GM23338 (cell line): Measurements from ENCODE around the gene EGF. TPM values are rescaled to one million over a fixed set of nuclear protein-coding genes. Genes with fewer than 3 reads are reported as not detected.

ENCODE experiments used
- ATAC-seq: fragments of 200-7000 bp; cut with Tn5 transposase; 3 replicates; pipeline ENCODE4 v1.9.1; 2020
- DNase-seq: peaks from one replicate; pipeline ENCODE4 v3.0.0-alpha.2; 2015; ENCODE audit warnings: low spot score
- H2AFZ ChIP-seq: fragments of 200-600 bp; sonication (generic); 2 replicates; pipeline ENCODE4 v1.8.0; 2016; ENCODE audit warnings: antibody characterized with exemption, mild to moderate bottlenecking, moderate library complexity
- H3F3A ChIP-seq: fragments of 200-600 bp; sonication (generic); replicated peaks from 2 replicates; pipeline ENCODE4 v1.8.0; 2017; ENCODE audit warnings: antibody characterized with exemption, mixed run types, low read depth
- H3K27ac ChIP-seq: fragments of 200-600 bp; sonication (generic); 2 replicates; pipeline ENCODE4 v1.6.1; 2016; ENCODE audit warnings: low read depth
- H3K27me3 ChIP-seq: fragments of 200-600 bp; sonication (generic); 2 replicates; pipeline ENCODE4 v1.8.0; 2016; ENCODE audit warnings: mild to moderate bottlenecking, mixed run types, moderate library complexity; ENCODE audit not compliant: insufficient read depth
- H3K36me3 ChIP-seq: fragments of 200-600 bp; sonication (generic); 2 replicates; pipeline ENCODE4 v1.8.0; 2016; ENCODE audit warnings: mild to moderate bottlenecking; ENCODE audit not compliant: insufficient read depth
- H3K4me1 ChIP-seq: fragments of 200-600 bp; sonication (generic); 2 replicates; pipeline ENCODE4 v1.8.0; 2016; ENCODE audit warnings: mild to moderate bottlenecking, moderate library complexity; ENCODE audit not compliant: insufficient read depth
- H3K4me2 ChIP-seq: fragments of 200-600 bp; sonication (generic); 2 replicates; pipeline ENCODE4 v1.7.1; 2017; ENCODE audit warnings: mixed run types
- H3K4me3 ChIP-seq: fragments of 200-600 bp; sonication (generic); 2 replicates; pipeline ENCODE4 v1.6.1; 2016; ENCODE audit warnings: mixed run types
- H3K79me2 ChIP-seq: fragments of 200-600 bp; sonication (generic); replicated peaks from 2 replicates; pipeline ENCODE4 v1.8.0; 2017; ENCODE audit warnings: mild to moderate bottlenecking; ENCODE audit not compliant: insufficient read depth
- H3K9me2 ChIP-seq: fragments of 200-600 bp; sonication (generic); 2 replicates; pipeline ENCODE4 v1.8.0; 2017; ENCODE audit not compliant: insufficient read depth
- H4K20me1 ChIP-seq: fragments of 200-600 bp; sonication (generic); replicated peaks from 2 replicates; pipeline ENCODE4 v1.8.0; 2017; ENCODE audit warnings: mild to moderate bottlenecking; ENCODE audit not compliant: insufficient read depth
- H3K27ac Mint-ChIP-seq: 2 replicates; pipeline ENCODE4 v1.8.0; 2020; ENCODE audit warnings: inconsistent platforms, mild to moderate bottlenecking, moderate library complexity, mixed read lengths
- H3K27me3 Mint-ChIP-seq: 3 replicates; pipeline ENCODE4 v1.8.0; 2022; ENCODE audit warnings: low read depth, mild to moderate bottlenecking, moderate library complexity, mixed read lengths, inconsistent platforms; ENCODE audit not compliant: insufficient read depth, poor library complexity
- H3K36me3 Mint-ChIP-seq: 3 replicates; pipeline ENCODE4 v1.8.0; 2021; ENCODE audit warnings: low read depth, mild to moderate bottlenecking, inconsistent platforms, moderate library complexity, mixed read lengths
- H3K4me1 Mint-ChIP-seq: 3 replicates; pipeline ENCODE4 v1.8.0; 2020; ENCODE audit warnings: mild to moderate bottlenecking, inconsistent platforms, mixed read lengths
- H3K4me3 Mint-ChIP-seq: 3 replicates; pipeline ENCODE4 v1.8.0; 2021; ENCODE audit warnings: moderate library complexity, mild to moderate bottlenecking, inconsistent platforms, mixed read lengths
- H3K9me3 Mint-ChIP-seq: 3 replicates; pipeline ENCODE4 v1.8.0; 2020; ENCODE audit warnings: moderate library complexity, mild to moderate bottlenecking, inconsistent platforms, mixed read lengths
- EZH2phosphoT487 ChIP-seq: fragments of 200-600 bp; sonication (generic); IDR thresholded peaks from one replicate; pipeline ENCODE4 v1.8.1; 2018; ENCODE audit warnings: antibody characterized with exemption; ENCODE audit not compliant: unreplicated experiment
- JUNB ChIP-seq: IDR thresholded peaks from one replicate; pipeline ENCODE4 v1.6.1; 2016; ENCODE audit warnings: antibody characterized with exemption; ENCODE audit not compliant: unreplicated experiment
- NANOG ChIP-seq: IDR thresholded peaks from 2 replicates; pipeline ENCODE4 v1.6.1; 2016; ENCODE audit warnings: antibody characterized with exemption, borderline replicate concordance
- POLR2AphosphoS5 ChIP-seq: IDR thresholded peaks from 2 replicates; pipeline ENCODE4 v1.6.1; 2016; ENCODE audit warnings: antibody characterized with exemption, low read depth
- STAT1 ChIP-seq: IDR thresholded peaks from one replicate; pipeline ENCODE4 v1.6.1; 2016; ENCODE audit warnings: antibody characterized with exemption; ENCODE audit not compliant: unreplicated experiment
- ZNF331 ChIP-seq: fragments of 250-450 bp; sonication (Bioruptor Pico); IDR thresholded peaks from 2 replicates; pipeline ENCODE4 v1.5.0; 2020; ENCODE audit warnings: low read depth, mild to moderate bottlenecking, moderate library complexity
- polyA plus RNA-seq: library from polyadenylated mRNA; unstranded; fragments of >200 nt; fragmentation: Nextera tagmentation; extraction: Ambion mirVana; gene quantifications from 2 replicates; pipeline ENCODE4 v1.2.1, GENCODE V29; 2016
- total RNA-seq: library from RNA; depleted of rRNA; stranded (reverse); fragments of >200 nt; shearing (Covaris generic); gene quantifications from 2 replicates; pipeline ENCODE4 v1.2.3, GENCODE V29; 2014
- TF ChIP-seq, protein P1 (sequence below): IDR thresholded peaks from one replicate; pipeline ENCODE4 v1.6.1; 2018; ENCODE audit warnings: antibody characterized with exemption; ENCODE audit not compliant: unreplicated experiment
- TF ChIP-seq, protein P2 (sequence below): IDR thresholded peaks from 2 replicates; pipeline ENCODE4 v1.6.1; 2016; ENCODE audit warnings: antibody characterized with exemption
- TF ChIP-seq, protein P3 (sequence below): fragments of 250-450 bp; sonication (Bioruptor Pico); IDR thresholded peaks from 2 replicates; pipeline ENCODE4 v1.5.0; 2020; ENCODE audit warnings: mild to moderate bottlenecking, moderate library complexity

EGF gene
- total and polyA plus RNA-seq, 2 experiments from 2014 or later, result 1.4 to 3.0 TPM

DNA sequence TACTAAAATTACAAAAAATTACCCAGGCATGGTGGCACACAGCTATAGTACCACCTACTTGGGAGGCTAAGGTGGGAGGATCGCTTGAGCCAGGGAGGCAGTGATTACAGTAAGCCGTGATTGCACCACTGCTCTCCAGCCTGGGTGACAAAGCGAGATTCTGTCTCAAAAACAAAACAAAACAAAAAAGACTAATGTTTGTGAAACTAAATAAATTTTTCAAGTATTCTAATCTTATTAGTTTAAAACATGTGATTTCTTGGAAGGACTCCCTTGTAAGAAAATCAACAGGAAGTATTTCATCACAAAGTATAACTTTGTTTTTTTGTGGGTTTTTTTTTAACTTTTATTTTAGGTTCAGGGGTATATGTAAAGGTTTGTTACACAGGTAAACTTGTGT lies 89.6 kb downstream of the EGF start (continued):
- TF ChIP-seq EZH2phosphoT487 (no peak), NANOG (no peak), JUNB (no peak), STAT1 (no peak)
- TF ChIP-seq, protein P1, sequence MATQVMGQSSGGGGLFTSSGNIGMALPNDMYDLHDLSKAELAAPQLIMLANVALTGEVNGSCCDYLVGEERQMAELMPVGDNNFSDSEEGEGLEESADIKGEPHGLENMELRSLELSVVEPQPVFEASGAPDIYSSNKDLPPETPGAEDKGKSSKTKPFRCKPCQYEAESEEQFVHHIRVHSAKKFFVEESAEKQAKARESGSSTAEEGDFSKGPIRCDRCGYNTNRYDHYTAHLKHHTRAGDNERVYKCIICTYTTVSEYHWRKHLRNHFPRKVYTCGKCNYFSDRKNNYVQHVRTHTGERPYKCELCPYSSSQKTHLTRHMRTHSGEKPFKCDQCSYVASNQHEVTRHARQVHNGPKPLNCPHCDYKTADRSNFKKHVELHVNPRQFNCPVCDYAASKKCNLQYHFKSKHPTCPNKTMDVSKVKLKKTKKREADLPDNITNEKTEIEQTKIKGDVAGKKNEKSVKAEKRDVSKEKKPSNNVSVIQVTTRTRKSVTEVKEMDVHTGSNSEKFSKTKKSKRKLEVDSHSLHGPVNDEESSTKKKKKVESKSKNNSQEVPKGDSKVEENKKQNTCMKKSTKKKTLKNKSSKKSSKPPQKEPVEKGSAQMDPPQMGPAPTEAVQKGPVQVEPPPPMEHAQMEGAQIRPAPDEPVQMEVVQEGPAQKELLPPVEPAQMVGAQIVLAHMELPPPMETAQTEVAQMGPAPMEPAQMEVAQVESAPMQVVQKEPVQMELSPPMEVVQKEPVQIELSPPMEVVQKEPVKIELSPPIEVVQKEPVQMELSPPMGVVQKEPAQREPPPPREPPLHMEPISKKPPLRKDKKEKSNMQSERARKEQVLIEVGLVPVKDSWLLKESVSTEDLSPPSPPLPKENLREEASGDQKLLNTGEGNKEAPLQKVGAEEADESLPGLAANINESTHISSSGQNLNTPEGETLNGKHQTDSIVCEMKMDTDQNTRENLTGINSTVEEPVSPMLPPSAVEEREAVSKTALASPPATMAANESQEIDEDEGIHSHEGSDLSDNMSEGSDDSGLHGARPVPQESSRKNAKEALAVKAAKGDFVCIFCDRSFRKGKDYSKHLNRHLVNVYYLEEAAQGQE, result no peak

- no peak overlapping the region for H3K4me3 ChIP-seq
- H3F3A ChIP-seq, result no peaks in the 10 kb centered on the region
- no peak for DNase-seq
- H4K20me1 ChIP-seq, result no peaks in the 10 kb centered on the region
- Mint-ChIP-seq H3K4me1 (no peaks in the 10 kb centered on the region; the same call in 2 of the 3 replicates), H3K36me3 (no peaks in the 10 kb centered on the region), H3K27me3 (no peaks in the 10 kb centered on the region), H3K9me3 (no peaks in the 10 kb centered on the region), H3K4me3 (no peak overlapping the region), H3K27ac (no peak overlapping the region)
- H3K27me3 ChIP-seq, result no peaks in the 10 kb centered on the region
- no peak overlapping the region for H3K27ac ChIP-seq
- H3K4me2 ChIP-seq, result no peak overlapping the region
- H2AFZ ChIP-seq, result no peak overlapping the region
- H3K36me3 ChIP-seq, result no peaks in the 10 kb centered on the region
- H3K9me2 ChIP-seq, result no peaks in the 10 kb centered on the region
- ATAC-seq, result no peak
- no peaks in the 10 kb centered on the region for H3K4me1 ChIP-seq
- H3K79me2 ChIP-seq, result no peaks in the 10 kb centered on the region
- TF ChIP-seq POLR2AphosphoS5, result no peak
- TF ChIP-seq, protein P1, result no peak
- no peak for TF ChIP-seq NANOG
- no peak for TF ChIP-seq ZNF331
- TF ChIP-seq EZH2phosphoT487, result no peak
- TF ChIP-seq, protein P2, sequence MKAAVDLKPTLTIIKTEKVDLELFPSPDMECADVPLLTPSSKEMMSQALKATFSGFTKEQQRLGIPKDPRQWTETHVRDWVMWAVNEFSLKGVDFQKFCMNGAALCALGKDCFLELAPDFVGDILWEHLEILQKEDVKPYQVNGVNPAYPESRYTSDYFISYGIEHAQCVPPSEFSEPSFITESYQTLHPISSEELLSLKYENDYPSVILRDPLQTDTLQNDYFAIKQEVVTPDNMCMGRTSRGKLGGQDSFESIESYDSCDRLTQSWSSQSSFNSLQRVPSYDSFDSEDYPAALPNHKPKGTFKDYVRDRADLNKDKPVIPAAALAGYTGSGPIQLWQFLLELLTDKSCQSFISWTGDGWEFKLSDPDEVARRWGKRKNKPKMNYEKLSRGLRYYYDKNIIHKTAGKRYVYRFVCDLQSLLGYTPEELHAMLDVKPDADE, result no peak
- TF ChIP-seq, protein P3, sequence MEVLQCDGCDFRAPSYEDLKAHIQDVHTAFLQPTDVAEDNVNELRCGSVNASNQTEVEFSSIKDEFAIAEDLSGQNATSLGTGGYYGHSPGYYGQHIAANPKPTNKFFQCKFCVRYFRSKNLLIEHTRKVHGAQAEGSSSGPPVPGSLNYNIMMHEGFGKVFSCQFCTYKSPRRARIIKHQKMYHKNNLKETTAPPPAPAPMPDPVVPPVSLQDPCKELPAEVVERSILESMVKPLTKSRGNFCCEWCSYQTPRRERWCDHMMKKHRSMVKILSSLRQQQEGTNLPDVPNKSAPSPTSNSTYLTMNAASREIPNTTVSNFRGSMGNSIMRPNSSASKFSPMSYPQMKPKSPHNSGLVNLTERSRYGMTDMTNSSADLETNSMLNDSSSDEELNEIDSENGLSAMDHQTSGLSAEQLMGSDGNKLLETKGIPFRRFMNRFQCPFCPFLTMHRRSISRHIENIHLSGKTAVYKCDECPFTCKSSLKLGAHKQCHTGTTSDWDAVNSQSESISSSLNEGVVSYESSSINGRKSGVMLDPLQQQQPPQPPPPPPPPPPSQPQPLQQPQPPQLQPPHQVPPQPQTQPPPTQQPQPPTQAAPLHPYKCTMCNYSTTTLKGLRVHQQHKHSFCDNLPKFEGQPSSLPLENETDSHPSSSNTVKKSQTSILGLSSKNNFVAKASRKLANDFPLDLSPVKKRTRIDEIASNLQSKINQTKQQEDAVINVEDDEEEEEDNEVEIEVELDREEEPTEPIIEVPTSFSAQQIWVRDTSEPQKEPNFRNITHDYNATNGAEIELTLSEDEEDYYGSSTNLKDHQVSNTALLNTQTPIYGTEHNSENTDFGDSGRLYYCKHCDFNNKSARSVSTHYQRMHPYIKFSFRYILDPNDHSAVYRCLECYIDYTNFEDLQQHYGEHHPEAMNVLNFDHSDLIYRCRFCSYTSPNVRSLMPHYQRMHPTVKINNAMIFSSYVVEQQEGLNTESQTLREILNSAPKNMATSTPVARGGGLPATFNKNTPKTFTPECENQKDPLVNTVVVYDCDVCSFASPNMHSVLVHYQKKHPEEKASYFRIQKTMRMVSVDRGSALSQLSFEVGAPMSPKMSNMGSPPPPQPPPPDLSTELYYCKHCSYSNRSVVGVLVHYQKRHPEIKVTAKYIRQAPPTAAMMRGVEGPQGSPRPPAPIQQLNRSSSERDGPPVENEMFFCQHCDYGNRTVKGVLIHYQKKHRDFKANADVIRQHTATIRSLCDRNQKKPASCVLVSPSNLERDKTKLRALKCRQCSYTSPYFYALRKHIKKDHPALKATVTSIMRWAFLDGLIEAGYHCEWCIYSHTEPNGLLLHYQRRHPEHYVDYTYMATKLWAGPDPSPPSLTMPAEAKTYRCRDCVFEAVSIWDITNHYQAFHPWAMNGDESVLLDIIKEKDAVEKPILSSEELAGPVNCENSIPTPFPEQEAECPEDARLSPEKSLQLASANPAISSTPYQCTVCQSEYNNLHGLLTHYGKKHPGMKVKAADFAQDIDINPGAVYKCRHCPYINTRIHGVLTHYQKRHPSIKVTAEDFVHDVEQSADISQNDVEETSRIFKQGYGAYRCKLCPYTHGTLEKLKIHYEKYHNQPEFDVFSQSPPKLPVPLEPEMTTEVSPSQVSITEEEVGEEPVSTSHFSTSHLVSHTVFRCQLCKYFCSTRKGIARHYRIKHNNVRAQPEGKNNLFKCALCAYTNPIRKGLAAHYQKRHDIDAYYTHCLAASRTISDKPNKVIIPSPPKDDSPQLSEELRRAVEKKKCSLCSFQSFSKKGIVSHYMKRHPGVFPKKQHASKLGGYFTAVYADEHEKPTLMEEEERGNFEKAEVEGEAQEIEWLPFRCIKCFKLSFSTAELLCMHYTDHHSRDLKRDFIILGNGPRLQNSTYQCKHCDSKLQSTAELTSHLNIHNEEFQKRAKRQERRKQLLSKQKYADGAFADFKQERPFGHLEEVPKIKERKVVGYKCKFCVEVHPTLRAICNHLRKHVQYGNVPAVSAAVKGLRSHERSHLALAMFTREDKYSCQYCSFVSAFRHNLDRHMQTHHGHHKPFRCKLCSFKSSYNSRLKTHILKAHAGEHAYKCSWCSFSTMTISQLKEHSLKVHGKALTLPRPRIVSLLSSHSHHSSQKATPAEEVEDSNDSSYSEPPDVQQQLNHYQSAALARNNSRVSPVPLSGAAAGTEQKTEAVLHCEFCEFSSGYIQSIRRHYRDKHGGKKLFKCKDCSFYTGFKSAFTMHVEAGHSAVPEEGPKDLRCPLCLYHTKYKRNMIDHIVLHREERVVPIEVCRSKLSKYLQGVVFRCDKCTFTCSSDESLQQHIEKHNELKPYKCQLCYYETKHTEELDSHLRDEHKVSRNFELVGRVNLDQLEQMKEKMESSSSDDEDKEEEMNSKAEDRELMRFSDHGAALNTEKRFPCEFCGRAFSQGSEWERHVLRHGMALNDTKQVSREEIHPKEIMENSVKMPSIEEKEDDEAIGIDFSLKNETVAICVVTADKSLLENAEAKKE (CRISPR knock-in tag), result no peak
These were observed 90.9 kb downstream of the EGF start for GRCh38 chr4:110003401-110004187.
